SU-DHL-6 (cell line): ENCODE data around the gene GFRA4.

Experiments used
- EZH2phosphoT487 ChIP-seq: fragments of 200-600 bp; sonication (generic), shearing (Covaris generic); conservative IDR thresholded peaks from 2 replicates; pipeline ENCODE4 v1.6.1; 2018; ENCODE audit warnings: mild to moderate bottlenecking, antibody characterized with exemption, low read length, moderate library complexity, mixed read lengths
- TF ChIP-seq, protein P1 (sequence below): fragments of 200-600 bp; sonication (generic); IDR thresholded peaks from one replicate; pipeline ENCODE4 v1.5.1; 2017; ENCODE audit warnings: antibody characterized with exemption, mild to moderate bottlenecking, low read length, moderate library complexity; ENCODE audit not compliant: insufficient read depth, poor library complexity, severe bottlenecking

DNA sequence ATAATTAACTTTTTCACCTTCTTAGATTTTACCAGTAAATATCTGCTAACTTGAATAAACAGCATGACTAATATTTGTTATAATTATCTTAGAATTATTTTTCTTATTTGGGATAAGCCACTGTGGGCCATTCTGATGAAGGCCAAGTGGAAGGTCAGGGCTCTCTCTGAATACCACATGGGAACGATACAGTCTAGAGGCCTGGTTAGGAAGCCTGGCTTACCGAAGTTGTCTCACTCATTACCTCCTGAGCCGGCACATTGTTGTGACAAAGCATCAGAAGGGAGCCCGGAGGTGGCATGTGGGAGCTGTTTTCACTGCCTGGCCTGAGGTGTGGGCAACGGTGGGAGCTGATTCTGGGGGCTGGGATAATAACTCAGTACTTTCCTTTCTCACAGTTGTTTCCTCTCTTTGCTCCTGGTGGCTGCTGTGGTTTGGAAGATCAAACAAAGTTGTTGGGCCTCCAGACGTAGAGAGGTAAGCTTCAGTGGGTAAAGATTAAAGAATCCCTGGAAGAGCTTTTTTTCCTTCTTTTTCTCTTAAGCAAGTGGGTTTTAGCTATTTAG lies 29.2 kb downstream of the GFRA4 start:
- TF ChIP-seq, protein P1, sequence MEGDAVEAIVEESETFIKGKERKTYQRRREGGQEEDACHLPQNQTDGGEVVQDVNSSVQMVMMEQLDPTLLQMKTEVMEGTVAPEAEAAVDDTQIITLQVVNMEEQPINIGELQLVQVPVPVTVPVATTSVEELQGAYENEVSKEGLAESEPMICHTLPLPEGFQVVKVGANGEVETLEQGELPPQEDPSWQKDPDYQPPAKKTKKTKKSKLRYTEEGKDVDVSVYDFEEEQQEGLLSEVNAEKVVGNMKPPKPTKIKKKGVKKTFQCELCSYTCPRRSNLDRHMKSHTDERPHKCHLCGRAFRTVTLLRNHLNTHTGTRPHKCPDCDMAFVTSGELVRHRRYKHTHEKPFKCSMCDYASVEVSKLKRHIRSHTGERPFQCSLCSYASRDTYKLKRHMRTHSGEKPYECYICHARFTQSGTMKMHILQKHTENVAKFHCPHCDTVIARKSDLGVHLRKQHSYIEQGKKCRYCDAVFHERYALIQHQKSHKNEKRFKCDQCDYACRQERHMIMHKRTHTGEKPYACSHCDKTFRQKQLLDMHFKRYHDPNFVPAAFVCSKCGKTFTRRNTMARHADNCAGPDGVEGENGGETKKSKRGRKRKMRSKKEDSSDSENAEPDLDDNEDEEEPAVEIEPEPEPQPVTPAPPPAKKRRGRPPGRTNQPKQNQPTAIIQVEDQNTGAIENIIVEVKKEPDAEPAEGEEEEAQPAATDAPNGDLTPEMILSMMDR = no peak
- TF ChIP-seq EZH2phosphoT487 = no peak
